Neural cell (in vitro differentiated cells): ENCODE data around the gene BSN. TPM values are rescaled to one million over a fixed set of nuclear protein-coding genes. Genes with fewer than 3 reads are reported as not detected.
A peak's percentile ranks its signal among the peaks of the same experiment; 100 is the strongest.

Experiments used
- H2AFZ ChIP-seq: fragments of 200-600, 300-800 bp; sonication (generic), shearing (Covaris generic); 2 replicates; pipeline ENCODE4 v1.6.0; 2014; ENCODE audit warnings: low read depth, mild to moderate bottlenecking, antibody characterized with exemption, low read length, moderate library complexity
- H3F3A ChIP-seq: fragments of 200-600 bp; shearing (Covaris generic); 2 replicates; pipeline ENCODE4 v1.6.1; 2016; ENCODE audit warnings: mild to moderate bottlenecking, moderate library complexity, mixed read lengths, antibody characterized with exemption, low read length; ENCODE audit not compliant: insufficient read depth, poor library complexity, severe bottlenecking
- H3K27ac ChIP-seq: fragments of 200-600, 300-800 bp; sonication (generic), shearing (Covaris generic); 2 replicates; pipeline ENCODE4 v1.5.1; 2014; ENCODE audit warnings: mild to moderate bottlenecking, low read length, moderate library complexity
- H3K27me3 ChIP-seq: fragments of 300-800, 200-600 bp; sonication (generic), shearing (Covaris generic); 2 replicates; pipeline ENCODE4 v1.6.0; 2014; ENCODE audit warnings: mild to moderate bottlenecking, low read depth, low read length, moderate library complexity; ENCODE audit not compliant: insufficient read depth
- H3K36me3 ChIP-seq: fragments of 300-800, 200-600 bp; sonication (generic), shearing (Covaris generic); 2 replicates; pipeline ENCODE4 v1.5.1; 2014; ENCODE audit warnings: mild to moderate bottlenecking, antibody characterized with exemption, low read length, moderate library complexity; ENCODE audit not compliant: insufficient read depth
- H3K4me2 ChIP-seq: fragments of 300-800, 200-600 bp; sonication (generic), shearing (Covaris generic); 2 replicates; pipeline ENCODE4 v1.6.0; 2014; ENCODE audit warnings: mild to moderate bottlenecking, low read length
- H3K4me3 ChIP-seq: fragments of 300-800, 200-600 bp; sonication (generic), shearing (Covaris generic); 2 replicates; pipeline ENCODE4 v1.5.1; 2014; ENCODE audit warnings: mild to moderate bottlenecking, low read length, moderate library complexity
- H3K79me2 ChIP-seq: fragments of 200-600 bp; shearing (Covaris generic); replicated peaks from 2 replicates; pipeline ENCODE4 v1.6.0; 2014; ENCODE audit warnings: mild to moderate bottlenecking, low read length, moderate library complexity; ENCODE audit not compliant: insufficient read depth
- H3K9ac ChIP-seq: fragments of 300-800, 200-600 bp; sonication (generic), shearing (Covaris generic); 2 replicates; pipeline ENCODE4 v1.6.1; 2016; ENCODE audit warnings: mild to moderate bottlenecking, low read length, mixed read lengths
- H3K9me2 ChIP-seq: fragments of 200-600 bp; shearing (Covaris generic); 2 replicates; pipeline ENCODE4 v1.6.1; 2016; ENCODE audit warnings: mild to moderate bottlenecking, low read length, mixed read lengths; ENCODE audit not compliant: insufficient read depth
- H3K9me3 ChIP-seq: fragments of 200-600, 300-800 bp; sonication (generic), shearing (Covaris generic); 2 replicates; pipeline ENCODE4 v1.6.1; 2016; ENCODE audit warnings: mild to moderate bottlenecking, mixed run types, low read length, moderate library complexity, mixed read lengths
- H4K20me1 ChIP-seq: fragments of 200-600 bp; shearing (Covaris generic); 2 replicates; pipeline ENCODE4 v1.6.1; 2016; ENCODE audit warnings: mild to moderate bottlenecking, mixed run types; ENCODE audit not compliant: insufficient read depth
- EP300 ChIP-seq: fragments of 450-650 bp; conservative IDR thresholded peaks from 2 replicates; pipeline ENCODE4 v1.6.1; 2014; ENCODE audit warnings: antibody characterized with exemption, mild to moderate bottlenecking, moderate library complexity; ENCODE audit not compliant: poor library complexity, severe bottlenecking
- EZH2 ChIP-seq: fragments of 200-600, 300-800 bp; shearing (Covaris generic), sonication (generic); IDR thresholded peaks from 2 replicates; pipeline ENCODE4 v1.6.1; 2014; ENCODE audit warnings: antibody characterized with exemption, low read length, borderline replicate concordance, mild to moderate bottlenecking; ENCODE audit not compliant: insufficient read depth, poor library complexity, severe bottlenecking
- MXI1 ChIP-seq: fragments of 450-650 bp; conservative IDR thresholded peaks from 2 replicates; pipeline ENCODE4 v1.6.1; 2014; ENCODE audit warnings: antibody characterized with exemption, mild to moderate bottlenecking; ENCODE audit not compliant: poor library complexity, severe bottlenecking
- POLR2AphosphoS5 ChIP-seq: IDR thresholded peaks from 2 replicates; pipeline ENCODE4 v1.6.1; 2012
- RAD21 ChIP-seq: fragments of 450-650 bp; conservative IDR thresholded peaks from 2 replicates; pipeline ENCODE4 v1.6.1; 2014; ENCODE audit warnings: antibody characterized with exemption, mild to moderate bottlenecking, moderate library complexity
- SMC3 ChIP-seq: fragments of 450-650 bp; conservative IDR thresholded peaks from 2 replicates; pipeline ENCODE4 v1.6.1; 2014; ENCODE audit warnings: antibody characterized with exemption, mild to moderate bottlenecking, moderate library complexity; ENCODE audit not compliant: poor library complexity
- TAF1 ChIP-seq: IDR thresholded peaks from 2 replicates; pipeline ENCODE4 v1.6.1; 2012; ENCODE audit warnings: low read depth
- polyA plus RNA-seq: library from polyadenylated mRNA; depleted of rRNA; stranded (reverse); fragments of >200 nt; gene quantifications from 2 replicates; pipeline ENCODE4 v1.2.3, GENCODE V29; 2014
- TF ChIP-seq, protein P1 (sequence below): fragments of 450-650 bp; IDR thresholded peaks from 2 replicates; pipeline ENCODE4 v1.5.1; 2014; ENCODE audit warnings: antibody characterized with exemption, mild to moderate bottlenecking, moderate library complexity; ENCODE audit not compliant: poor library complexity, severe bottlenecking
- TF ChIP-seq, protein P2 (sequence below): IDR thresholded peaks from 2 replicates; pipeline ENCODE4 v1.6.1; 2012; ENCODE audit warnings: borderline replicate concordance

Gene BSN
- polyA plus RNA-seq, 1 donor from 2014 or later = 2.0 TPM

- no peaks in the 10 kb centered on the region for H4K20me1 ChIP-seq
- H3F3A ChIP-seq = no peaks in the 10 kb centered on the region
- no peak overlapping the region for H2AFZ ChIP-seq
- H3K4me2 ChIP-seq = no peak overlapping the region
- H3K36me3 ChIP-seq = peaks cover 7% of the 10 kb centered on the region
- peak overlapping the region; percentile 47 for H3K9ac ChIP-seq
- no peaks in the 10 kb centered on the region for H3K9me3 ChIP-seq
- no peaks in the 10 kb centered on the region for H3K79me2 ChIP-seq
- peak overlapping the region; percentile 79 for H3K27ac ChIP-seq
- TF ChIP-seq RAD21 (no peak), MXI1 (no peak)
- H3K27me3 ChIP-seq = no peaks in the 10 kb centered on the region
- H3K9me2 ChIP-seq = no peaks in the 10 kb centered on the region
- H3K4me3 ChIP-seq = no peak overlapping the region
These were observed 18.1 kb upstream of the BSN start for GRCh38 chr3:49535971-49536874.

- H3K9me3 ChIP-seq = no peaks in the 10 kb centered on the region
- no peak overlapping the region for H3K4me2 ChIP-seq
- TF ChIP-seq POLR2AphosphoS5 (no peak), MXI1 (no peak)
- TF ChIP-seq, protein P1, sequence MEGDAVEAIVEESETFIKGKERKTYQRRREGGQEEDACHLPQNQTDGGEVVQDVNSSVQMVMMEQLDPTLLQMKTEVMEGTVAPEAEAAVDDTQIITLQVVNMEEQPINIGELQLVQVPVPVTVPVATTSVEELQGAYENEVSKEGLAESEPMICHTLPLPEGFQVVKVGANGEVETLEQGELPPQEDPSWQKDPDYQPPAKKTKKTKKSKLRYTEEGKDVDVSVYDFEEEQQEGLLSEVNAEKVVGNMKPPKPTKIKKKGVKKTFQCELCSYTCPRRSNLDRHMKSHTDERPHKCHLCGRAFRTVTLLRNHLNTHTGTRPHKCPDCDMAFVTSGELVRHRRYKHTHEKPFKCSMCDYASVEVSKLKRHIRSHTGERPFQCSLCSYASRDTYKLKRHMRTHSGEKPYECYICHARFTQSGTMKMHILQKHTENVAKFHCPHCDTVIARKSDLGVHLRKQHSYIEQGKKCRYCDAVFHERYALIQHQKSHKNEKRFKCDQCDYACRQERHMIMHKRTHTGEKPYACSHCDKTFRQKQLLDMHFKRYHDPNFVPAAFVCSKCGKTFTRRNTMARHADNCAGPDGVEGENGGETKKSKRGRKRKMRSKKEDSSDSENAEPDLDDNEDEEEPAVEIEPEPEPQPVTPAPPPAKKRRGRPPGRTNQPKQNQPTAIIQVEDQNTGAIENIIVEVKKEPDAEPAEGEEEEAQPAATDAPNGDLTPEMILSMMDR = no peak
- H3K9me2 ChIP-seq = no peaks in the 10 kb centered on the region
- no peak overlapping the region for H3K27ac ChIP-seq
- H3K9ac ChIP-seq = no peak overlapping the region
- H3K27me3 ChIP-seq = no peaks in the 10 kb centered on the region
- no peaks in the 10 kb centered on the region for H3K79me2 ChIP-seq
- no peak overlapping the region for H2AFZ ChIP-seq
- peaks cover 1% of the 10 kb centered on the region for H3K36me3 ChIP-seq
- H4K20me1 ChIP-seq = no peaks in the 10 kb centered on the region
- no peak overlapping the region for H3K4me3 ChIP-seq
- H3F3A ChIP-seq = no peaks in the 10 kb centered on the region
These were observed 17.3 kb upstream of the BSN start for GRCh38 chr3:49536875-49537533.

GRCh38 chr3:49539659-49540560, 14.4 kb upstream of the BSN start:
- H3K9me3 ChIP-seq = no peaks in the 10 kb centered on the region
- TF ChIP-seq RAD21 (peak; percentile 97), TAF1 (peak; percentile 51), EZH2 (no peak), EP300 (peak; percentile 23), SMC3 (peak; percentile 93), POLR2AphosphoS5 (peak; percentile 67), MXI1 (peak; percentile 69)
- TF ChIP-seq, protein P1 = peak; percentile 96
- TF ChIP-seq, protein P2, sequence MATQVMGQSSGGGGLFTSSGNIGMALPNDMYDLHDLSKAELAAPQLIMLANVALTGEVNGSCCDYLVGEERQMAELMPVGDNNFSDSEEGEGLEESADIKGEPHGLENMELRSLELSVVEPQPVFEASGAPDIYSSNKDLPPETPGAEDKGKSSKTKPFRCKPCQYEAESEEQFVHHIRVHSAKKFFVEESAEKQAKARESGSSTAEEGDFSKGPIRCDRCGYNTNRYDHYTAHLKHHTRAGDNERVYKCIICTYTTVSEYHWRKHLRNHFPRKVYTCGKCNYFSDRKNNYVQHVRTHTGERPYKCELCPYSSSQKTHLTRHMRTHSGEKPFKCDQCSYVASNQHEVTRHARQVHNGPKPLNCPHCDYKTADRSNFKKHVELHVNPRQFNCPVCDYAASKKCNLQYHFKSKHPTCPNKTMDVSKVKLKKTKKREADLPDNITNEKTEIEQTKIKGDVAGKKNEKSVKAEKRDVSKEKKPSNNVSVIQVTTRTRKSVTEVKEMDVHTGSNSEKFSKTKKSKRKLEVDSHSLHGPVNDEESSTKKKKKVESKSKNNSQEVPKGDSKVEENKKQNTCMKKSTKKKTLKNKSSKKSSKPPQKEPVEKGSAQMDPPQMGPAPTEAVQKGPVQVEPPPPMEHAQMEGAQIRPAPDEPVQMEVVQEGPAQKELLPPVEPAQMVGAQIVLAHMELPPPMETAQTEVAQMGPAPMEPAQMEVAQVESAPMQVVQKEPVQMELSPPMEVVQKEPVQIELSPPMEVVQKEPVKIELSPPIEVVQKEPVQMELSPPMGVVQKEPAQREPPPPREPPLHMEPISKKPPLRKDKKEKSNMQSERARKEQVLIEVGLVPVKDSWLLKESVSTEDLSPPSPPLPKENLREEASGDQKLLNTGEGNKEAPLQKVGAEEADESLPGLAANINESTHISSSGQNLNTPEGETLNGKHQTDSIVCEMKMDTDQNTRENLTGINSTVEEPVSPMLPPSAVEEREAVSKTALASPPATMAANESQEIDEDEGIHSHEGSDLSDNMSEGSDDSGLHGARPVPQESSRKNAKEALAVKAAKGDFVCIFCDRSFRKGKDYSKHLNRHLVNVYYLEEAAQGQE = peak; percentile 59
- H2AFZ ChIP-seq = peak overlapping the region; percentile 85
- H3K27me3 ChIP-seq = no peaks in the 10 kb centered on the region
- H4K20me1 ChIP-seq = no peaks in the 10 kb centered on the region
- no peaks in the 10 kb centered on the region for H3K36me3 ChIP-seq
- H3F3A ChIP-seq = no peaks in the 10 kb centered on the region
- no peaks in the 10 kb centered on the region for H3K9me2 ChIP-seq
- H3K9ac ChIP-seq = peak overlapping the region; percentile 75
- H3K79me2 ChIP-seq = no peaks in the 10 kb centered on the region
- H3K4me2 ChIP-seq = peak overlapping the region; percentile 92
- H3K4me3 ChIP-seq = peak overlapping the region; percentile 82
- peak overlapping the region; percentile 79 for H3K27ac ChIP-seq
